ENCODE measurements around the gene GALR3. TPM values are rescaled to one million over a fixed set of nuclear protein-coding genes. Genes with fewer than 3 reads are reported as not detected.

GALR3 gene
- 0.32 TPM in 1 of 2 replicates, not detected in the other for total RNA-seq

GRCh38 chr22:37823134-37823985 lies at the start of gene GALR3:
Gene GALR3 (plus strand): TSS chr22:37823382. CDS start chr22:37823407, 25 bp downstream.

GRCh38 chr22:37807410-37808293 lies 15.5 kb upstream of the GALR3 start, which contains the start of gene GCAT:
Gene GCAT (plus strand): TSS chr22:37807934. CDS start chr22:37807968, 34 bp downstream.

GRCh38 chr22:37849089-37849751 lies 26.0 kb downstream of the GALR3 start, which contains the start of gene EIF3L:
Gene EIF3L (plus strand): TSS chr22:37849419. CDS start chr22:37849450, 31 bp downstream.

Other genes with a start within 250 kb of the GALR3 start
- gene LGALS2, start 243.3 kb upstream of the GALR3 start, total RNA-seq, result not detected in 2 replicates
- 28.3 and 29.6 TPM in 2 replicates for gene GGA1, start 214.5 kb upstream of the GALR3 start, total RNA-seq
- gene SH3BP1, start 183.7 kb upstream of the GALR3 start, total RNA-seq, result 1.3 and 2.4 TPM in 2 replicates
- gene PDXP, start 164.7 kb upstream of the GALR3 start, total RNA-seq, result 8.2 and 13.6 TPM in 2 replicates
- 7,376 and 9,538 TPM in 2 replicates for gene LGALS1, start 147.7 kb upstream of the GALR3 start, total RNA-seq
- gene NOL12, start 137.0 kb upstream of the GALR3 start, total RNA-seq, result 25.0 and 49.2 TPM in 2 replicates
- gene TRIOBP, start 126.3 kb upstream of the GALR3 start, total RNA-seq, result 66.9 and 70.8 TPM in 2 replicates
- gene GCAT, start 15.4 kb upstream of the GALR3 start, total RNA-seq, result 38.1 and 57.2 TPM in 2 replicates
- 42.9 and 46.8 TPM in 2 replicates for gene ANKRD54, start 21.0 kb downstream of the GALR3 start, total RNA-seq
- gene EIF3L, start 26.0 kb downstream of the GALR3 start, total RNA-seq, result 173 and 313 TPM in 2 replicates
- 22.7 and 23.7 TPM in 2 replicates for gene MICALL1, start 82.9 kb downstream of the GALR3 start, total RNA-seq
- 0.32 TPM in 1 of 2 replicates, not detected in the other for gene C22orf23, start 130.2 kb downstream of the GALR3 start, total RNA-seq
- gene POLR2F, start 130.3 kb downstream of the GALR3 start, total RNA-seq, result 46.0 and 78.0 TPM in 2 replicates
- not detected in 2 replicates for gene SOX10, start 161.2 kb downstream of the GALR3 start, total RNA-seq
- 5.8 and 17.8 TPM in 2 replicates for gene PICK1, start 234.0 kb downstream of the GALR3 start, total RNA-seq